Measurements from ENCODE around the gene TMEM61.

TMEM61 gene

GRCh38 chr1:55035904-55036303 lies 55.5 kb downstream of the TMEM61 start:
- no peak for ATAC-seq
- no peak for TF ChIP-seq ESRRG (CRISPR knock-in tag; IDR thresholded peaks at IDR 0.05)
- no peak for TF ChIP-seq PPARA (CRISPR knock-in tag; IDR thresholded peaks at IDR 0.05; ENCODE audit: borderline replicate concordance)
- TF ChIP-seq TSHZ2 (CRISPR knock-in tag; IDR thresholded peaks at IDR 0.05), result no peak
- TF ChIP-seq GLIS3 (CRISPR knock-in tag; IDR thresholded peaks at IDR 0.05), result no peak
- no peak for TF ChIP-seq RARB (CRISPR knock-in tag; IDR thresholded peaks at IDR 0.05)
- TF ChIP-seq ZC3H10 (CRISPR knock-in tag; IDR thresholded peaks at IDR 0.05), result no peak
- no peak for TF ChIP-seq ISL1 (CRISPR knock-in tag; IDR thresholded peaks at IDR 0.05)
- TF ChIP-seq, protein P1, sequence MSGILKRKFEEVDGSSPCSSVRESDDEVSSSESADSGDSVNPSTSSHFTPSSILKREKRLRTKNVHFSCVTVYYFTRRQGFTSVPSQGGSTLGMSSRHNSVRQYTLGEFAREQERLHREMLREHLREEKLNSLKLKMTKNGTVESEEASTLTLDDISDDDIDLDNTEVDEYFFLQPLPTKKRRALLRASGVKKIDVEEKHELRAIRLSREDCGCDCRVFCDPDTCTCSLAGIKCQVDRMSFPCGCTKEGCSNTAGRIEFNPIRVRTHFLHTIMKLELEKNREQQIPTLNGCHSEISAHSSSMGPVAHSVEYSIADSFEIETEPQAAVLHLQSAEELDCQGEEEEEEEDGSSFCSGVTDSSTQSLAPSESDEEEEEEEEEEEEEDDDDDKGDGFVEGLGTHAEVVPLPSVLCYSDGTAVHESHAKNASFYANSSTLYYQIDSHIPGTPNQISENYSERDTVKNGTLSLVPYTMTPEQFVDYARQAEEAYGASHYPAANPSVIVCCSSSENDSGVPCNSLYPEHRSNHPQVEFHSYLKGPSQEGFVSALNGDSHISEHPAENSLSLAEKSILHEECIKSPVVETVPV (CRISPR knock-in tag; IDR thresholded peaks at IDR 0.05), result no peak
- TF ChIP-seq ZFP3 (CRISPR knock-in tag; IDR thresholded peaks at IDR 0.05), result no peak
- no peak for TF ChIP-seq ZNF70 (CRISPR knock-in tag; IDR thresholded peaks at IDR 0.05)
- TF ChIP-seq CSDC2 (CRISPR knock-in tag; IDR thresholded peaks at IDR 0.05), result no peak
- no peak for TF ChIP-seq SNAI2 (CRISPR knock-in tag; IDR thresholded peaks at IDR 0.05)

GRCh38 chr1:55037733-55038551 lies 57.5 kb downstream of the TMEM61 start:
- TF ChIP-seq TSHZ2 (CRISPR knock-in tag; IDR thresholded peaks at IDR 0.05), result no peak
- TF ChIP-seq RARB (CRISPR knock-in tag; IDR thresholded peaks at IDR 0.05), result no peak
- TF ChIP-seq ZFP3 (CRISPR knock-in tag; IDR thresholded peaks at IDR 0.05), result no peak
- ATAC-seq, result no peak

DNA sequence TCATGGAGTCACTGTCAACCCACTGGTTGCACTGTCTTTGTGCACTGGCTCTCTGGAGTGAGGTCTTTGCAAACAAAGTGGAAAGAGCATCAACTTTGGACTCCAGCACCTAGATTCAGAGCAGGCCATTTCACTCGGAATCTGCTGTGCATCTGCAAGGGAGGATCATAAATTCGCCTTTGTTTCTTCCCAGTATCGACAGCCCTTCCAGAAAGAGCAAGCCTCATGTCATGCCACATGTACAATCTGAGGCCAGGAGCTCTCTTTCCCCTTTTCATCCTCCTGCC lies 58.1 kb downstream of the TMEM61 start:
- no peak for ATAC-seq
- TF ChIP-seq OSR1 (CRISPR knock-in tag; IDR thresholded peaks at IDR 0.05) (no peak), ZNF565 (CRISPR knock-in tag; conservative IDR thresholded peaks at IDR 0.05; ENCODE audit: low read depth) (no peak), BACH2 (CRISPR knock-in tag; IDR thresholded peaks at IDR 0.05; ENCODE audit: borderline replicate concordance) (no peak), TOX (CRISPR knock-in tag; IDR thresholded peaks at IDR 0.05; ENCODE audit: borderline replicate concordance) (no peak), RARB (CRISPR knock-in tag; IDR thresholded peaks at IDR 0.05) (no peak), CSDC2 (CRISPR knock-in tag; IDR thresholded peaks at IDR 0.05) (no peak), ARNTL (CRISPR knock-in tag; IDR thresholded peaks at IDR 0.05; ENCODE audit: borderline replicate concordance, low read depth) (no peak), SNAI2 (CRISPR knock-in tag; IDR thresholded peaks at IDR 0.05) (no peak), ESRRG (CRISPR knock-in tag; IDR thresholded peaks at IDR 0.05) (no peak), ZFP3 (CRISPR knock-in tag; IDR thresholded peaks at IDR 0.05) (no peak), PPARA (CRISPR knock-in tag; IDR thresholded peaks at IDR 0.05; ENCODE audit: borderline replicate concordance) (no peak), GLIS3 (CRISPR knock-in tag; IDR thresholded peaks at IDR 0.05) (no peak), ZFP30 (CRISPR knock-in tag; IDR thresholded peaks at IDR 0.05) (no peak), TCF4 (CRISPR knock-in tag; IDR thresholded peaks at IDR 0.05; ENCODE audit: borderline replicate concordance) (no peak), TSHZ2 (CRISPR knock-in tag; IDR thresholded peaks at IDR 0.05) (no peak)
- TF ChIP-seq, protein P2, sequence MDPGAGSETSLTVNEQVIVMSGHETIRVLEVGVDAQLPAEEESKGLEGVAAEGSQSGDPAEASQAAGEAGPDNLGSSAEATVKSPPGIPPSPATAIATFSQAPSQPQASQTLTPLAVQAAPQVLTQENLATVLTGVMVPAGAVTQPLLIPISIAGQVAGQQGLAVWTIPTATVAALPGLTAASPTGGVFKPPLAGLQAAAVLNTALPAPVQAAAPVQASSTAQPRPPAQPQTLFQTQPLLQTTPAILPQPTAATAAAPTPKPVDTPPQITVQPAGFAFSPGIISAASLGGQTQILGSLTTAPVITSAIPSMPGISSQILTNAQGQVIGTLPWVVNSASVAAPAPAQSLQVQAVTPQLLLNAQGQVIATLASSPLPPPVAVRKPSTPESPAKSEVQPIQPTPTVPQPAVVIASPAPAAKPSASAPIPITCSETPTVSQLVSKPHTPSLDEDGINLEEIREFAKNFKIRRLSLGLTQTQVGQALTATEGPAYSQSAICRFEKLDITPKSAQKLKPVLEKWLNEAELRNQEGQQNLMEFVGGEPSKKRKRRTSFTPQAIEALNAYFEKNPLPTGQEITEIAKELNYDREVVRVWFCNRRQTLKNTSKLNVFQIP (CRISPR knock-in tag; IDR thresholded peaks at IDR 0.05; ENCODE audit: borderline replicate concordance, low read depth), result no peak
- TF ChIP-seq, protein P3, sequence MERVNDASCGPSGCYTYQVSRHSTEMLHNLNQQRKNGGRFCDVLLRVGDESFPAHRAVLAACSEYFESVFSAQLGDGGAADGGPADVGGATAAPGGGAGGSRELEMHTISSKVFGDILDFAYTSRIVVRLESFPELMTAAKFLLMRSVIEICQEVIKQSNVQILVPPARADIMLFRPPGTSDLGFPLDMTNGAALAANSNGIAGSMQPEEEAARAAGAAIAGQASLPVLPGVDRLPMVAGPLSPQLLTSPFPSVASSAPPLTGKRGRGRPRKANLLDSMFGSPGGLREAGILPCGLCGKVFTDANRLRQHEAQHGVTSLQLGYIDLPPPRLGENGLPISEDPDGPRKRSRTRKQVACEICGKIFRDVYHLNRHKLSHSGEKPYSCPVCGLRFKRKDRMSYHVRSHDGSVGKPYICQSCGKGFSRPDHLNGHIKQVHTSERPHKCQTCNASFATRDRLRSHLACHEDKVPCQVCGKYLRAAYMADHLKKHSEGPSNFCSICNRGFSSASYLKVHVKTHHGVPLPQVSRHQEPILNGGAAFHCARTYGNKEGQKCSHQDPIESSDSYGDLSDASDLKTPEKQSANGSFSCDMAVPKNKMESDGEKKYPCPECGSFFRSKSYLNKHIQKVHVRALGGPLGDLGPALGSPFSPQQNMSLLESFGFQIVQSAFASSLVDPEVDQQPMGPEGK (CRISPR knock-in tag; IDR thresholded peaks at IDR 0.05; ENCODE audit: borderline replicate concordance), result no peak
- TF ChIP-seq, protein P1 (CRISPR knock-in tag; IDR thresholded peaks at IDR 0.05), result no peak
